HG03025 (cell line): ENCODE measurements around the gene MTNR1B.

ENCODE experiments used
- ATAC-seq: cut with Tn5 transposase; IDR thresholded peaks from one replicate; pipeline ENCODE4 v1.9.1; 2021; ENCODE audit warnings: mild to moderate bottlenecking, moderate library complexity; ENCODE audit not compliant: unreplicated experiment, low FRiP score

MTNR1B gene

GRCh38 chr11:92969634-92970347 lies at the start of gene MTNR1B:
Gene MTNR1B (plus strand): TSS chr11:92969651. CDS start chr11:92969726, 75 bp downstream.
- no peak for ATAC-seq

- ATAC-seq, result no peak
Measured at GRCh38 chr11:92920331-92920730, 49.1 kb upstream of the MTNR1B start.

- ATAC-seq, result no peak
Measured at GRCh38 chr11:92922731-92923130, 46.7 kb upstream of the MTNR1B start.

- ATAC-seq, result no peak
Measured at GRCh38 chr11:92929246-92929645, 40.2 kb upstream of the MTNR1B start.

GRCh38 chr11:92929653-92930052 lies 39.8 kb upstream of the MTNR1B start:
- no peak for ATAC-seq

- ATAC-seq, result no peak
Measured at GRCh38 chr11:92931746-92932422, 37.6 kb upstream of the MTNR1B start.

GRCh38 chr11:92939305-92939704 lies 30.1 kb upstream of the MTNR1B start:
- ATAC-seq, result no peak

- peak; percentile 49 for ATAC-seq
Measured at GRCh38 chr11:92941676-92942571, 27.5 kb upstream of the MTNR1B start.

- no peak for ATAC-seq
Measured at GRCh38 chr11:92946707-92947106, 22.7 kb upstream of the MTNR1B start.

GRCh38 chr11:92948116-92948515 lies 21.3 kb upstream of the MTNR1B start:
- ATAC-seq, result no peak

GRCh38 chr11:92954003-92954402 lies 15.4 kb upstream of the MTNR1B start:
- no peak for ATAC-seq

GRCh38 chr11:92955860-92956259 lies 13.6 kb upstream of the MTNR1B start:
- ATAC-seq, result no peak

GRCh38 chr11:92960886-92961285 lies 8.6 kb upstream of the MTNR1B start:
- no peak for ATAC-seq

GRCh38 chr11:92962446-92962845 lies 7.0 kb upstream of the MTNR1B start:
- no peak for ATAC-seq

- no peak for ATAC-seq
Measured at GRCh38 chr11:92964471-92964870, 5.0 kb upstream of the MTNR1B start.

GRCh38 chr11:92965196-92965595 lies 4.3 kb upstream of the MTNR1B start:
- no peak for ATAC-seq

GRCh38 chr11:92967178-92967577 lies 2.3 kb upstream of the MTNR1B start:
- ATAC-seq, result no peak

- ATAC-seq, result no peak
Measured at GRCh38 chr11:92967867-92968266, 1.6 kb upstream of the MTNR1B start.

- no peak for ATAC-seq
Measured at GRCh38 chr11:92969293-92969633, 188 bp upstream of the MTNR1B start.

GRCh38 chr11:92972248-92972647 lies 2.8 kb downstream of the MTNR1B start:
- no peak for ATAC-seq

- ATAC-seq, result no peak
Measured at GRCh38 chr11:92975285-92975684, 5.8 kb downstream of the MTNR1B start.
